ENCODE results near the gene PEAR1. TPM values are rescaled to one million over a fixed set of nuclear protein-coding genes. Genes with fewer than 3 reads are reported as not detected.

The PEAR1 gene
- total and polyA plus RNA-seq, 2 of the 4 experiments (the other 2 are of a cell fraction), result 2.0 to 44.4 TPM

DNA sequence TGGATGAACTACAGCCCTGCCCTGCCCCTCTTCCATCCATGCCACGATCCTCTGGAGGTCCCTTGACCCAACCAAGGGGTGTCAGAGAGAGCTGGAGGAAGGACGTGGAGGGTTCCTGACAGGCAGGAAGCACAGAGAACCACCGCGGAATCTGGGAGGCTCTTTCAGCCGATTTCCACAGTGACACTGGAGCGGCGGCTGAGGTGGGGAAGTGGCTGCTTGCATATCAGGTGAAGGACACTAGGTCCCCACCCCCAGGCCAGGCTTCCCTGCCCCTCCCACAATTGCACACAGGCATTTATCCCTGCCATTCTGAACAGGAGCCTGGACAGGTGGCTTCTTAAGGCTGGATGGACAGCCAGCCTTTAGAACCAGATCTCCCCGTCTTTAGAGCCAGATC lies 44.4 kb downstream of the PEAR1 start:
- no TSS peak for BruUV-seq (replicated peaks)
- no peak overlapping the region for H2BK120ac ChIP-seq (ENCODE audit: low read depth, low read length)
- ATAC-seq (ENCODE audit: low read depth) (no peak), DNase-seq (no peak)
- no peaks in the 10 kb centered on the region for H3K79me1 ChIP-seq (ENCODE audit: low read depth in 1 of 2, low read length in 2 of 2)
- POLR2A ChIA-PET (ENCODE audit: unreplicated experiment), result no interaction called here
- no peak overlapping the region for H2AK9ac ChIP-seq (replicated peaks; ENCODE audit: low read depth, low read length, poor library complexity)
- H3K27ac ChIP-seq (ENCODE audit: insufficient read depth, low read length), result no peak overlapping the region
- H2BK15ac ChIP-seq (ENCODE audit: low read depth, low read length), result no peak overlapping the region
- H4K91ac ChIP-seq (ENCODE audit: insufficient read depth, low read depth, low read length), result no peak overlapping the region
- no peak overlapping the region for H3K9ac ChIP-seq (ENCODE audit: low read depth, low read length)
- no peaks in the 10 kb centered on the region for H3K9me3 ChIP-seq (ENCODE audit: control insufficient read depth, insufficient read depth, low read length)
- TF ChIP-seq SMC3 (IDR thresholded peaks at IDR 0.05; ENCODE audit: low read depth, low read length) (no peak), MXI1 (IDR thresholded peaks at IDR 0.05; ENCODE audit: borderline replicate concordance, low read depth, low read length) (no peak), RFX5 (IDR thresholded peaks at IDR 0.05; ENCODE audit: low read depth, low read length) (no peak), CEBPB (IDR thresholded peaks at IDR 0.05; ENCODE audit: low read depth, low read length) (no peak), MAFK (IDR thresholded peaks at IDR 0.05; ENCODE audit: low read depth, low read length) (no peak), RAD21 (IDR thresholded peaks at IDR 0.05; ENCODE audit: low read length) (no peak), MAZ (IDR thresholded peaks at IDR 0.05; ENCODE audit: borderline replicate concordance, low read depth, low read length) (no peak), POLR2A (IDR thresholded peaks at IDR 0.05; ENCODE audit: low read depth, low read length) (no peak)
- H3K18ac ChIP-seq (ENCODE audit: low read depth, low read length), result no peak overlapping the region
- no peak overlapping the region for H4K8ac ChIP-seq (ENCODE audit: low read depth in 2 of 2, low read length in 2 of 2)
- CTCF ChIA-PET, result interaction anchor here (0.9 kb wide), 1 partner anchor 11 kb away, joined by 3 read pairs; no protein-coding TSS in a partner anchor
- 100% methylated on average over 1 of the region's 8 CpGs; no CpG with 5 or more reads in 1 of the 2 experiments for WGBS, 2 experiments (ENCODE audit: extremely low coverage in 2 of 2, insufficient read length in 1 of 2)
- intact Hi-C loops (cut with micrococcal nuclease), result no loop called here
- no peaks in the 10 kb centered on the region for H3K27me3 ChIP-seq (ENCODE audit: control insufficient read depth, insufficient read depth, low read length)
- H2BK20ac ChIP-seq (ENCODE audit: low read depth, low read length), result no peak overlapping the region
- H3K9me1 ChIP-seq (ENCODE audit: insufficient read depth, low read length), result peaks cover 4% of the 10 kb centered on the region; the same call in 1 of the 2 replicates
- no peak overlapping the region for H2AK5ac ChIP-seq (ENCODE audit: low read depth, low read length)
- dilution Hi-C loops (cut with HindIII; ENCODE audit: low sequenced_read_pairs, unreplicated experiment), result no loop called here
- H4K5ac ChIP-seq (ENCODE audit: low read depth, low read length), result no peak overlapping the region
- H2AFZ ChIP-seq (replicated peaks; ENCODE audit: low read length, poor library complexity), result no peak overlapping the region
- H3K14ac ChIP-seq (replicated peaks; ENCODE audit: low read depth, low read length), result no peak overlapping the region
- peaks cover 66% of the 10 kb centered on the region for H3K36me3 ChIP-seq (ENCODE audit: control insufficient read depth, insufficient read depth, low read length)
- no peak overlapping the region for H3K4me3 ChIP-seq (ENCODE audit: insufficient read depth, low read depth, low read length)
- no peak overlapping the region for H3K4ac ChIP-seq (ENCODE audit: low read depth, low read length)
- H3K4me2 ChIP-seq (ENCODE audit: low read depth, low read length), result no peak overlapping the region
- H4K20me1 ChIP-seq (ENCODE audit: insufficient read depth, low read length), result no peaks in the 10 kb centered on the region
- H3K4me1 ChIP-seq (ENCODE audit: control insufficient read depth, insufficient read depth, low read length), result no peaks in the 10 kb centered on the region
- in situ Hi-C loops (cut with MboI; ENCODE audit: low sequenced_read_pairs), result no loop called here
- no peak overlapping the region for H2BK5ac ChIP-seq (ENCODE audit: low read depth, low read length, poor library complexity, severe bottlenecking)
- H3K56ac ChIP-seq (ENCODE audit: extremely low read depth, insufficient read depth, low read length), result no peak overlapping the region
- H3K23ac ChIP-seq (ENCODE audit: low read depth, low read length), result no peak overlapping the region

Data from IMR-90 (cell line).